Measurements from ENCODE around the gene SMG6.

Gene SMG6

DNA sequence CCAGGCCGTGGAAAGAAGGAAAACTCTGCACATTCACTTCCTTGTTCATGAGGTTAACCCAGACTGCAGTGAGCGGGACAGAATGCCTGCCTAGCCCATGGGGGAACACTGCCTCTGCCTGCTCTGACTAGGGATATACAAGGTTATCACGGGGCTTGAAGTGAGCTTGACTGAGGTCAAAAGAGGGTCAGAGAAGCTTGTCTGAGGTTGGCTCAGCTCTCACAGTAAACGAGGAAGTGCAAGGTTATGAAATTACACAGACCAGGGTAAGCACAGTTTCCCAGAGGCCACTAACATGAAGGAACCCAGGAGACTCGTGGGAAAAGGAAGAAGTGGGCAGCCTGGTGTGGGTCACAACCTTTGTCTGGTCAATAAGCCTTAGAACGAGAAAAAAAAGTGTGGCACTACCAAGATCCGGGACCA is 220.0 kb downstream of the SMG6 start:
- ChIA-PET CTCF (interaction anchor here (0.6 to 4.5 kb wide), 15 partner anchors 8 to 161 kb away, joined by 3 to 26 read pairs (median 4); partner anchors contain the start of gene HIC1), POLR2A (no interaction called here)
- DNase-seq, result peak; percentile 31 to 77 (median 66)
- Histone ChIP-seq H3K36me3 (ENCODE audit: control insufficient read depth in 4 of 4, insufficient read depth in 4 of 4, low read length in 3 of 4) (peaks cover 0 to 29% (median 17%) of the 10 kb centered on the region in 4 experiments), H3K4me3 (ENCODE audit: control insufficient read depth in 1 of 7, extremely low read depth in 1 of 7, insufficient read depth in 4 of 7, low read depth in 2 of 7, low read length in 6 of 7) (no peak overlapping the region), H3K27ac (ENCODE audit: insufficient read depth in 1 of 2, low read depth in 1 of 2, low read length in 2 of 2, poor library complexity in 1 of 2, severe bottlenecking in 2 of 2) (no peak overlapping the region), H3K27me3 (replicated peaks in 2 of 5; ENCODE audit: control insufficient read depth in 4 of 5, insufficient read depth in 5 of 5, low read length in 4 of 5) (peaks cover 0 to under 1% (median 0%) of the 10 kb centered on the region in 5 experiments), H3K4me1 (ENCODE audit: control extremely low read depth in 1 of 4, control insufficient read depth in 4 of 4, insufficient read depth in 4 of 4, low read length in 3 of 4) (peaks cover 21 to 58% (median 48%) of the 10 kb centered on the region in 4 experiments), H3K9me3 (ENCODE audit: control extremely low read depth in 1 of 5, control insufficient read depth in 4 of 5, insufficient read depth in 2 of 5, low read depth in 1 of 5, low read length in 4 of 5) (no peaks in the 10 kb centered on the region)
- 23% methylated on average over 7 of the region's 7 CpGs for WGBS (ENCODE audit: insufficient coverage)

- POLR2A ChIA-PET, result no interaction called here
Measured at GRCh38 chr17:2082003-2082781, 221.4 kb downstream of the SMG6 start.

GRCh38 chr17:2081564-2081963 is 222.0 kb downstream of the SMG6 start:
- CTCF ChIA-PET, result interaction anchor here (1.2 to 4.5 kb wide), 6 partner anchors 10 to 163 kb away, joined by 3 to 26 read pairs (median 16); partner anchors contain the start of gene HIC1
- POLR2A ChIA-PET, result no interaction called here
- Histone ChIP-seq H3K27me3 (replicated peaks in 2 of 5; ENCODE audit: control insufficient read depth in 4 of 5, insufficient read depth in 5 of 5, low read length in 4 of 5) (no peaks in the 10 kb centered on the region), H3K4me3 (ENCODE audit: control insufficient read depth in 1 of 7, extremely low read depth in 1 of 7, insufficient read depth in 4 of 7, low read depth in 2 of 7, low read length in 6 of 7) (no peak overlapping the region), H3K27ac (ENCODE audit: insufficient read depth in 1 of 2, low read depth in 1 of 2, low read length in 2 of 2, poor library complexity in 1 of 2, severe bottlenecking in 2 of 2) (no peak overlapping the region), H3K9me3 (ENCODE audit: control extremely low read depth in 1 of 5, control insufficient read depth in 4 of 5, insufficient read depth in 2 of 5, low read depth in 1 of 5, low read length in 4 of 5) (no peaks in the 10 kb centered on the region), H3K36me3 (ENCODE audit: control insufficient read depth in 4 of 4, insufficient read depth in 4 of 4, low read length in 3 of 4) (peaks cover 0 to 33% (median 24%) of the 10 kb centered on the region in 4 experiments), H3K4me1 (ENCODE audit: control extremely low read depth in 1 of 4, control insufficient read depth in 4 of 4, insufficient read depth in 4 of 4, low read length in 3 of 4) (peaks cover 6 to 47% (median 33%) of the 10 kb centered on the region in 4 experiments)
- 98% methylated on average over 8 of the region's 9 CpGs for WGBS (ENCODE audit: insufficient coverage)
- DNase-seq, result no peak

More at GRCh38 chr17:2082003-2082781, 221.4 kb downstream of the SMG6 start:
- no peak overlapping the region for H3K4me3 ChIP-seq (ENCODE audit: control insufficient read depth in 1 of 7, extremely low read depth in 1 of 7, insufficient read depth in 4 of 7, low read depth in 2 of 7, low read length in 6 of 7)
- H3K36me3 ChIP-seq (ENCODE audit: control insufficient read depth in 4 of 4, insufficient read depth in 4 of 4, low read length in 3 of 4), result peaks cover 0 to 33% (median 22%) of the 10 kb centered on the region in 4 experiments
- H3K27ac ChIP-seq (ENCODE audit: insufficient read depth in 1 of 2, low read depth in 1 of 2, low read length in 2 of 2, poor library complexity in 1 of 2, severe bottlenecking in 2 of 2), result no peak overlapping the region
- no peak for DNase-seq
- peaks cover 11 to 48% (median 34%) of the 10 kb centered on the region in 4 experiments for H3K4me1 ChIP-seq (ENCODE audit: control extremely low read depth in 1 of 4, control insufficient read depth in 4 of 4, insufficient read depth in 4 of 4, low read length in 3 of 4)
- H3K9me3 ChIP-seq (ENCODE audit: control extremely low read depth in 1 of 5, control insufficient read depth in 4 of 5, insufficient read depth in 2 of 5, low read depth in 1 of 5, low read length in 4 of 5), result no peaks in the 10 kb centered on the region
- no peaks in the 10 kb centered on the region for H3K27me3 ChIP-seq (replicated peaks in 2 of 5; ENCODE audit: control insufficient read depth in 4 of 5, insufficient read depth in 5 of 5, low read length in 4 of 5)
- CTCF ChIA-PET, result interaction anchor here (0.7 to 4.5 kb wide), 11 partner anchors 8 to 163 kb away, joined by 3 to 26 read pairs (median 4); partner anchors contain the start of gene HIC1
- WGBS (ENCODE audit: insufficient coverage), result 91% methylated on average over 9 of the region's 9 CpGs

DNA sequence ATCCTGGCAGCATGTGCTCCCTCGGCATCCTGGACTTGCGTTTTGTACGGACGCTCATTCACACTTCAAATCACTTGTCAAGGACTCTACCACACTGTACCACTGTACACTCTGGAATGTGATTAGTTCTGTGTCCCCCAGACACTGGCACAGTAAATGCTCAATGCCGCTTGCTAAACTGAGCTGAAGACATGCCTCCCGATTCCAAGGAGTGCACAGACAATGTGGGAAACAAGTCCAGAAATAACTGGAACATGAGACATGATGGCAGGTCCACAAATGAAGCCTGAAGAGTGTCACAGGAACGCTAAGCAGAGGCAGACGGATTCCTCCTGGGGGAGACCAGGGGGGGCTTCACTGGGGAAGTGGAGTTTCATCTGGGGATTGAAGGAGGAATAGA is 226.5 kb downstream of the SMG6 start:
- Histone ChIP-seq H3K36me3 (ENCODE audit: control insufficient read depth in 4 of 4, insufficient read depth in 4 of 4, low read length in 3 of 4) (peaks cover 0 to 30% (median 23%) of the 10 kb centered on the region in 4 experiments), H3K27me3 (replicated peaks in 2 of 5; ENCODE audit: control insufficient read depth in 4 of 5, insufficient read depth in 5 of 5, low read length in 4 of 5) (no peaks in the 10 kb centered on the region), H3K27ac (ENCODE audit: insufficient read depth in 1 of 2, low read depth in 1 of 2, low read length in 2 of 2, poor library complexity in 1 of 2, severe bottlenecking in 2 of 2) (no peak overlapping the region), H3K9me3 (ENCODE audit: control extremely low read depth in 1 of 5, control insufficient read depth in 4 of 5, insufficient read depth in 2 of 5, low read depth in 1 of 5, low read length in 4 of 5) (no peaks in the 10 kb centered on the region), H3K4me3 (ENCODE audit: control insufficient read depth in 1 of 7, extremely low read depth in 1 of 7, insufficient read depth in 4 of 7, low read depth in 2 of 7, low read length in 6 of 7) (no peak overlapping the region), H3K4me1 (ENCODE audit: control extremely low read depth in 1 of 4, control insufficient read depth in 4 of 4, insufficient read depth in 4 of 4, low read length in 3 of 4) (peaks cover 2 to 26% (median 18%) of the 10 kb centered on the region in 4 experiments)
- POLR2A ChIA-PET, result no interaction called here
- no peak for DNase-seq
- CTCF ChIA-PET, result interaction anchor here (0.9 to 1.0 kb wide), 2 partner anchors 11 to 14 kb away, joined by 3 to 4 read pairs; no protein-coding TSS in a partner anchor
- WGBS (ENCODE audit: insufficient coverage), result 98% methylated on average over 8 of the region's 8 CpGs

- H3K36me3 ChIP-seq (ENCODE audit: control insufficient read depth in 4 of 4, insufficient read depth in 4 of 4, low read length in 3 of 4), result peaks cover 0 to 27% (median 16%) of the 10 kb centered on the region in 4 experiments
Measured at GRCh38 chr17:2076087-2076984, 227.2 kb downstream of the SMG6 start.

DNA sequence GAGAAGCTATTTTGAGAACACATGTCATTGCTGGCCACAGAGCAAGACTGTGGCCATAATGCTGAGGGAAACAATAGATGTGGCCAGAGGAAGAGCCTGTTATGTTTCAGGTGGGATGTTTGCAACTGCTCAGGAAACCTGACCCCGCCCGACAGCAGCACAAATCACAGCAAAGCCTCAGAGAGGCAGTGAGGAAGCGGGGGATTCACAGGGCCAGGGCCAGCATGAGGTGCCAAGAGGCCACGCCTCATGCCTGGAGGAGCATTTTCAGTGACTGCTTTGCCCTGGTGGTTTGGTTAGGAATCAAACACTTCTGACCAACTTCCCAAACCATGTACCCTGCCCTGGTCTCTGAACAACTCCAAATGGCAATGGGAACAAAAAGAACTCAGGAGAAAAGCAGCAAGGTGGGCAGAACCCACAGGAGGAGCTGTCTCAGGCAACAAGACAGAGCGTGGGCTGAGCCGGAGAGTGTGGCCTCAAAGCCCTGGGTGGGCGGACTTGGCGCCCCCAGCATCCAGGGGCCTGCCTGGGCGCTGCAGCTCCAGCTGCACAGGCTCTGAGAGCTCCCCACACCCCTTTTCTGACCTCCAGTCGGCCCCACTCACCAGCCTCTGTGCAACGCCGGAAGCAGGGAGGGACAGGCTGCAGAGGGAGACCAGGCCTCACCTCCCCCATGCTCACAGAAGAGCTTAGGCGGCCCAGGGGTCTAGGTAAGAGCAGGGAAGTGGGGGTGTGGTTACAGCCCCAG is 228.1 kb downstream of the SMG6 start:
- peaks cover 0 to 23% (median 15%) of the 10 kb centered on the region in 4 experiments for H3K36me3 ChIP-seq (ENCODE audit: control insufficient read depth in 4 of 4, insufficient read depth in 4 of 4, low read length in 3 of 4)
- 85% methylated on average over 4 of the region's 13 CpGs for WGBS (ENCODE audit: insufficient coverage)
- no peaks in the 10 kb centered on the region for H3K9me3 ChIP-seq (ENCODE audit: control extremely low read depth in 1 of 5, control insufficient read depth in 4 of 5, insufficient read depth in 2 of 5, low read depth in 1 of 5, low read length in 4 of 5)
- peak in 1 of 3 donors; percentile 40 for DNase-seq
- ChIA-PET POLR2A (no interaction called here), CTCF (interaction anchor here (0.7 to 3.8 kb wide), 6 partner anchors 9 to 63 kb away, joined by 3 to 23 read pairs (median 4); no protein-coding TSS in a partner anchor)
- H3K27ac ChIP-seq (ENCODE audit: insufficient read depth in 1 of 2, low read depth in 1 of 2, low read length in 2 of 2, poor library complexity in 1 of 2, severe bottlenecking in 2 of 2), result no peak overlapping the region
- peaks cover 2 to 36% (median 20%) of the 10 kb centered on the region in 4 experiments for H3K4me1 ChIP-seq (ENCODE audit: control extremely low read depth in 1 of 4, control insufficient read depth in 4 of 4, insufficient read depth in 4 of 4, low read length in 3 of 4)
- peak overlapping the region in 1 of 7 experiments; percentile 5 for H3K4me3 ChIP-seq (ENCODE audit: control insufficient read depth in 1 of 7, extremely low read depth in 1 of 7, insufficient read depth in 4 of 7, low read depth in 2 of 7, low read length in 6 of 7)
- no peaks in the 10 kb centered on the region for H3K27me3 ChIP-seq (replicated peaks in 2 of 5; ENCODE audit: control insufficient read depth in 4 of 5, insufficient read depth in 5 of 5, low read length in 4 of 5)

More at GRCh38 chr17:2076087-2076984, 227.2 kb downstream of the SMG6 start:
- Histone ChIP-seq H3K27ac (ENCODE audit: insufficient read depth in 1 of 2, low read depth in 1 of 2, low read length in 2 of 2, poor library complexity in 1 of 2, severe bottlenecking in 2 of 2) (no peak overlapping the region), H3K9me3 (ENCODE audit: control extremely low read depth in 1 of 5, control insufficient read depth in 4 of 5, insufficient read depth in 2 of 5, low read depth in 1 of 5, low read length in 4 of 5) (no peaks in the 10 kb centered on the region), H3K27me3 (replicated peaks in 2 of 5; ENCODE audit: control insufficient read depth in 4 of 5, insufficient read depth in 5 of 5, low read length in 4 of 5) (no peaks in the 10 kb centered on the region), H3K4me3 (ENCODE audit: control insufficient read depth in 1 of 7, extremely low read depth in 1 of 7, insufficient read depth in 4 of 7, low read depth in 2 of 7, low read length in 6 of 7) (peak overlapping the region in 1 of 7 experiments; percentile 5), H3K4me1 (ENCODE audit: control extremely low read depth in 1 of 4, control insufficient read depth in 4 of 4, insufficient read depth in 4 of 4, low read length in 3 of 4) (peaks cover 2 to 29% (median 18%) of the 10 kb centered on the region in 4 experiments)
- CTCF ChIA-PET, result interaction anchor here (0.7 to 3.8 kb wide), 6 partner anchors 8 to 57 kb away, joined by 3 to 23 read pairs (median 4); no protein-coding TSS in a partner anchor
- POLR2A ChIA-PET, result no interaction called here
- 58% methylated on average over 15 of the region's 17 CpGs for WGBS (ENCODE audit: insufficient coverage)
- DNase-seq, result peak in 1 of 3 donors; percentile 46

Data from common myeloid progenitor, CD34-positive (primary cell).